Frontal cortex (tissue), 4 donors: ENCODE results near the gene PLD5. TPM values are rescaled to one million over a fixed set of nuclear protein-coding genes. Genes with fewer than 3 reads are reported as not detected.
"Not testable (repeated sequence)": the region's sequence is repeated elsewhere in the genome, so short reads cannot be mapped to it uniquely, and the experiment has no call there.

Source experiments
- DNase-seq, 2 donors: peaks; one replicate each; pipeline ENCODE4 v3.0.0; 2012; ENCODE audit warnings: low spot score in 2 of 2
- FAIRE-seq: peaks from 2 replicates; lab custom pipeline; 2012; peaks lifted over from hg19 to GRCh38; lab: Jason Lieb, UNC
- total RNA-seq: library from RNA; depleted of rRNA; stranded (reverse); fragments of >200 nt; gene quantifications from one replicate; pipeline ENCODE4 v1.2.3, GENCODE V29; 2014
- donor health status: control.
- donor health status: control.
- donor health status: control.

Gene PLD5
- total RNA-seq, 1 donor from 2014 or later, result 2.0 TPM

DNA sequence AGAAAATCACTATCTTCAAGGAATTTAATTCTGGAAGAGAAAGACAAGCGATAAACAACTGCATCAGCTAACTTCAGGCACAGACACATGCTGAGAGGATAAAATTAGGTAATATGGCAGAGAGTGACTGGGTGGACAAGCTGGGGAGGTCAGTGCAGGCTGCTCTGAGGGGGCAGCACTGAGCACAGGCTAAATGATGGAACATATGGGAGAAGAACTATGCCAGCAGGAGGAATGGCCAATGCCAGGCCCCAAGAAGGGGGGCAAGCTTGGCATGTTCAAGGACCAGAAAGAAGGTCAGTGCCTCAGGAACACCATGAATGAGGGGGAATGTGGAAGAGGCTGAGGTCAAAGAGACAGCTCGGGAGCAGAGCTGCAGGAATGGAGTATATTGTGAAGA is 334.9 kb downstream of the PLD5 start:
- FAIRE-seq, result no peak

DNA sequence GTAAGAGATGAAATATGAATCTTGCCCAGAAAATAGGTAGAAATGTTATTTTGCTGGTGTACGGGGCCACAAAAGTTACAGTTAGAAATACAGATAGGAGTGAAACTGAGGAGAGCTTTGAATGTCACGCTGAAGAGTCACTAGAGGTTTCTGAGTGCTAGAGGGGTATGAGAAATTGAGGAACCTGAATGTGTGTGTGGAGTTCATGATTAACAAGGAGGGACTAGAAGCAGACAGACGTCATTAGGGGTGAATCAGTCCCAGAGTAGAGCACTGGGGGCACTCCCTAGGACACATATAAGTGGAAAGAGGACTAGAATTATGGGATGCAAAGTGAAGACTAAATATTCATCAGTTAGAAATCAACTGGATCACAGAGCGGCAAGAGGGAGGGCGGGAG is 336.7 kb downstream of the PLD5 start:
- no peak for FAIRE-seq
- no peak for DNase-seq

More for the DNA sequence above, 334.9 kb downstream of the PLD5 start:
- no peak for DNase-seq

DNA sequence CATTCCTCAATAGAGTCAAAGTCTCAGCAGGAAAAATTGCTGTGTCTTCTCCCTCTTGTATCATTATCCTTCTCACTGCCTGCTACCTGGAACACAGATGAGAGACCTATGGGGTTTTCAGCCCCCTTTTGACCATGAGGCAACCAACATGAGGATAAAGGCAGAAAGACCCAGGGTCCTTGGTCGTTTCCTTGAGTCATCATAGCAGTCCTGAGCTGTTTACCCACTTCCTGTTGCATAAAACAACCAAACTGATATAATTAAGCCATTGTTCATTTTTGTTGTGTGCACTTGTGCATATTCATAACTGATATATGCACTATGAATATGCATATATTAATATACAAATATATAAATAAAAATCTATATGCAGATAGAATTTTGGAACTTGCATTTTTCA is 337.3 kb downstream of the PLD5 start:
- no peak for FAIRE-seq
- no peak for DNase-seq

GRCh38 chr1:242185731-242186130 is 338.8 kb downstream of the PLD5 start:
- DNase-seq (no peak), FAIRE-seq (no peak)

GRCh38 chr1:242184955-242185354 is 339.5 kb downstream of the PLD5 start:
- no peak for DNase-seq
- no peak for FAIRE-seq

DNA sequence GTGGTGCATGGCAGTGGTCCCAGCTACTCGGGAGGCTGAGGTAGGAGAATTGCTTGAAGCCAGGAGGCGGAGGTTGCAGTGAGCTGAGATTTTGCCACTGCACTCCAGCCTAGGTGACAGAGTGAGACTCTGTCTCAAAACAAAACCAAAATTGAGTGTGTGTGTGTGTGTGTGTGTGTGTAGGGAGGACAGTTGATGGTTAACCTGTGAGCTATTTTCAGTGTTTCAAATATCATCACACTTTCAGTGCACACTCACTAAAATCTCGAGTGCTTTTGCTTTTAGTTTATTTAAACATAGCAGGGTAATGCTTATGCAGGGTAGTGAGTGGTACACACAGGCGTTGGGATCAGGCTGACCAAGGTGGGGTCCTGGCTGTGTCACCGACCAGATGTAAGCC is 344.7 kb downstream of the PLD5 start:
- DNase-seq, FAIRE-seq: not testable (repeated sequence)

GRCh38 chr1:242178924-242179708 is 345.4 kb downstream of the PLD5 start:
- no peak for DNase-seq
- FAIRE-seq, result no peak

- no peak for FAIRE-seq
- no peak for DNase-seq
Observed at GRCh38 chr1:242178436-242178835, 346.1 kb downstream of the PLD5 start.

DNA sequence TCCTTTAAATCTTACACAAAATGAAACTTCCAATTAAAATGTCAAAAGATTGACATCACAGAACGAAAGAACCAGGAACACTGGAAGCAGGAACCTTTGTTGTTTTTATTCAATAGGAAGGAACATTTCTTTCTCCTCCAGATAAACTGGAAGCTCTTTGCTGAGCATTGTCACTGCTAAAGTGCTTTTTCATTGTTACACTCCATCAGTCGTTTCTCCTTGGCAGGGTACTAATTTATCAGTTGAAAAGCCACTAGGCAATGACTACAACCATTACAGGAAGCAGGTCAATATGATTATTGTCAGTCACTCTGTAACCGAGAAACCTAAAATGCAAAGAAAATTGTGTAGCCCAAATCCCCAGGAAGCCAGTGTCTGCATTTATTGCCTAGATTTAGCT is 362.4 kb downstream of the PLD5 start:
- no peak for FAIRE-seq

DNA sequence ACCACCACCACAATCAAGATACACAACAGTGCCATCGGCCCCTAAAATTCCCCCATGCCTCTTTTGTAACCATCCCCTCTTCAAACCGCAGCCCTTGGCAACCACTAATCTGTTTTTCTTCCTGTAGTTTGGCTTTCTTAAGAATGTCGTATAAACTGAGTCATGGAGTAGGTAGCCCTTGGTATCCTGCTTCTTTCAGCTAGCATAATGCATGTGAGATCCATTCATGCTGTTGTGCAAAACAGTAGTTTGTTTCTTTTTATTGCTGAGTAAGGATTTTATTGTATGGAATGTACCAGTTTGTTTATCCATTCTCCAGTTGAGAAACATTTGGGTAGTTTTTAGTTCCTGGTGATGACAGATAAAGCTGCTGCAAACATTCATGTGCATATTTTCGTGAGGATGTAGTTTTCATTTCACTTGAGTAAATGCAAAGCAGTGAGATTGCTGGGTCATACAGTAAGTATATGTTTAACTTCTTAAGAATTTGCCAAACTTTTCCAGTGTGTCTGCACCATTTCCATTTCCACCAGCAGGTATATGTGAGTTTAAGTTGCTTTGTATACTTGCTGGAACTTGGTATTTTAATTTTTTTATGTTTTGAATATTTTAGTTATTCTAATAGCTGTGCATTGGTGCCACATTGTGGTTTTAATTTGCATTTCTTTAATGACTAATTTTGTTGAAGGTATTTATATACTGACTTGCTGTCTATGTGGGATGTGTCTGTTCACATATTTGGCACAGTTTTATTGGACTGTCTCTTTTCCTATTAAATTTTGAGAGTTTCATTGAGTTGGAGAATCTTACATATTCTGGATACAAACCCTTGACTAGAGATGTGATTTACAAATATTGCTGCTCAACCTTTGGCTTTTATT is 377.2 kb downstream of the PLD5 start:
- FAIRE-seq, result no peak
- no peak for DNase-seq

More for the DNA sequence above, 362.4 kb downstream of the PLD5 start:
- no peak for DNase-seq

DNA sequence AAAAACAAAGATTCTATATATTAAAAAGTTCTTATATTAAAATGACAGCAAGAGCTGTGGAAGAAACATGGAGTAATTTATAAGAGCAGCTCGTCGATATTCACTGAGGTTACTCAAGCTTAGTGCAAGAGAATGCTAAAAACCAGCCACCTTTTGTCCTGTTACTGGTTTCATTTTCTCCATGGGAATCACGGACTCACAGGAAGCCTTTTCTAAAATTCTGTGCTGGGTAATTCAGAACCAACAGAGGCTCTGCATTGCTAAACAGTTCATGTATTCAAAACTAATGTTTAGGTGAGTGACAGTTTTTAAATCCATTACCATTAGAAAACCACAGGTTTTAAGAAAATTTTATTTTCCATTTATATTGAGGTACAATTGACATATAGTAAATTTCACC is 377.8 kb downstream of the PLD5 start:
- FAIRE-seq (no peak), DNase-seq (no peak)

DNA sequence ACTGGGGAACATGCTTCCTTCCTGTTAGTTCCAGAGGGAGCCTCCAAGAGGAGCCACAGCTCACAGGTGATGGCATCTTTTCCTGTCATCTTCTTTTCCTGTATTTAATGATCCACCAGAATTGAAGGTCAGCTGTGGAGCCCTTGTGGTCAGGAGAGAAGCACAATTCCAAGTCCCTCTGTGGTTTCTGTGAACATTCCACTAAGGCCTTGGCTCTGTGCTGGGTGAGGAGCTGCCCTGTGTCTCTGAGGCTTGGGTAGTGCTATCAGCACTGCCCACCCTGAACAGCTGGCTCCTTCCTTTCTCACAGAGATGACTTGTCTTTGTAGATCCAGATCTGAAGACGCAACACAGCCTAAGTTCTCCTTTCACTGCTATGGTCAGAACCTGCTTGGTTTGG is 383.7 kb downstream of the PLD5 start:
- DNase-seq, result no peak
- FAIRE-seq, result no peak

GRCh38 chr1:242139986-242140385 is 384.5 kb downstream of the PLD5 start:
- FAIRE-seq (no peak), DNase-seq (no peak)

DNA sequence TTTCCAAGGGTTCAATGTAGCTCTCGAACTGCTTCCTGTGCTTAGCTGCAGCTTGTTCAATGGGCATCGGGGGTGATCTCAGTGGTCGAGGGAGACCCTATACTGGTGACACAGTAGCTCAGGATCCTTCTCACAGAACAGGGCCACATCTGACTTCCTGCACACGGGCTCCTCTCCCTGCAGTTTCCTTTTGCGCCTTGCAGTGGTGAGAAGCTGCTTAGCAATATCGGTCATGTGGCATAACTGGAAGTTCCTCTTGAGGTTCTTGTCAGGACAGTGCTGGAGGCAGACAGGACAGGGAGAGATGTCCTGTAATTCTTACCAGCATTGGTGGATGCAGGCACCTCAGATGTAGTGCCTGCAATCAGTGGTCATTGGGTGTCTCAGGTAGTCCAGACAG is 385.1 kb downstream of the PLD5 start:
- FAIRE-seq, result no peak
- no peak for DNase-seq

GRCh38 chr1:242133796-242134195 is 390.7 kb downstream of the PLD5 start:
- no peak for FAIRE-seq
- no peak for DNase-seq

DNA sequence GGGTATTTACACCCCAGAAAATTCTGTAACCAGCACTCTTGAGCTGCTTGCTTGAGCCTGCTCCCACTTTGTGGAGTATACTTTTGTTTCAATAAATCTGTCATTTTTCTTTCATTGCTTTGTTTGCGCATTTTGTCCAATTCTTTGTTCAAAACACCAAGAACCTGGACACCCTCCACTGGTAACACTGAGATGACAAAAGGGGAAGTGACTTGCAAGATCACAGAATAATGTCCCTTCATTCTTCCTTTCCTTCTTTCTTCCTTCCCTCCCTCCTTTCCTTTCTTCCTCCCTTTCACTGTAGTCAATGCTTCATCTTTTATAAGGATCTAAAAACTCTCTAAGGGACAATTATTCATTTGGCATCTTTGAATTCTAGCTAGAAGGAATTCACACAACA is 391.1 kb downstream of the PLD5 start:
- FAIRE-seq (no peak), DNase-seq (no peak)

- no peak for FAIRE-seq
- no peak for DNase-seq
Observed at GRCh38 chr1:242132121-242132817, 392.2 kb downstream of the PLD5 start.

DNA sequence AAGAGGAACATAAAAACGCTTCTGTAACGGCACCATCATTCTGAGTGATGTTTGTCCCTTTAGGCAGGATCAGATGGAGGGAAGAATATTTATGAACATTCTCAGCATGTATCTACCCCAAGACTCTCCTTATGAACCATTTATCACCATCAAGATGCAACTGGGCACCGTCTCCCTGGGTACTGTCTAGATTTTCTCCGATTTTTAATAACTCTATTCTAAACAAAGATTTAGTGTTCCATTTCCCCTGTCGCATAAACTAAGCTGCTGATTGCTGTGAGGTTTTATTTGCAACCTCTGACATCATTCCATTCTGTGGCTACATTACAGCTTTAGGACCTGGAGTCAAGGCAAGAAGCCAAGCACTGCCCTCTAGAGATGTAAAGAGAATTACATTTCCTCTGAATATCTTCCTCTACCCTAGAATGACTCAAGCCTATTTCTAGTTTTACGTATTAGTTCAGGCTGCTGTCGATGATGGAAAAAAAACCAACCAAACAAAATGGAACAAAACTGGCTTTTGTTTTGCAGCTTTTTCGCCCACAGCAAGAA is 395.5 kb downstream of the PLD5 start:
- DNase-seq, result no peak

GRCh38 chr1:242120432-242120831 is 404.1 kb downstream of the PLD5 start:
- DNase-seq, result no peak
- FAIRE-seq, result no peak

More for the DNA sequence above, 395.5 kb downstream of the PLD5 start:
- FAIRE-seq, result no peak

GRCh38 chr1:242100921-242101320 is 423.6 kb downstream of the PLD5 start:
- no peak for FAIRE-seq
- DNase-seq, result no peak
